Thyroid gland (tissue), 4 donors: ENCODE data around the gene PSMB11. TPM values are rescaled to one million over a fixed set of nuclear protein-coding genes. Genes with fewer than 3 reads are reported as not detected.

ENCODE experiments used
- DNase-seq, 2 donors: peaks; one replicate each; pipeline ENCODE4 v3.0.0-alpha.2; 2019
- H3K27ac ChIP-seq, 3 donors: fragments of 200-600 bp; sonication (generic); 1 replicate in 2 of 3; 2 replicates in 1 of 3; pipeline ENCODE4 v1.5.1; 2016 to 2019; ENCODE audit warnings: mild to moderate bottlenecking in 1 of 3, moderate library complexity in 1 of 3
- H3K27me3 ChIP-seq: fragments of 200-600 bp; sonication (generic); one replicate; pipeline ENCODE4 v1.5.1; 2019
- H3K36me3 ChIP-seq, 2 donors: fragments of 200-600 bp; sonication (generic); one replicate each; pipeline ENCODE4 v1.5.1; 2016 to 2019
- H3K4me1 ChIP-seq, 2 donors: fragments of 200-600 bp; sonication (generic); one replicate each; pipeline ENCODE4 v1.5.1; 2017 to 2019
- H3K4me3 ChIP-seq, 3 donors: fragments of 200-600 bp; sonication (generic); replicated peaks in 1 of 3; 1 replicate in 2 of 3; 2 replicates in 1 of 3; pipeline ENCODE4 v1.5.1; 2016; ENCODE audit warnings: mild to moderate bottlenecking in 1 of 3
- H3K9me3 ChIP-seq: fragments of 200-600 bp; sonication (generic); one replicate; pipeline ENCODE4 v1.5.1; 2017
- CTCF ChIP-seq, 6 experiments: fragments of 200-600 bp in 3 of 6; fragments of 450-650 bp in 3 of 6; sonication (generic) in 3 of 6; IDR thresholded peaks; one replicate each; pipeline ENCODE4 v1.5.1; 2016 to 2019; ENCODE audit warnings: antibody characterized with exemption in 6 of 6, mild to moderate bottlenecking in 2 of 6, inconsistent platforms in 1 of 6, moderate library complexity in 1 of 6
- POLR2A ChIP-seq, 2 donors: fragments of 450-650 bp; IDR thresholded peaks; one replicate each; pipeline ENCODE4 v1.6.1; 2017; ENCODE audit warnings: antibody characterized with exemption in 2 of 2, mild to moderate bottlenecking in 2 of 2, moderate library complexity in 1 of 2
- WGBS, 2 donors: methylation state at CpG; one replicate each; pipeline ENCODE4 v1.1.5; 2017; 5-methylcytosine and 5-hydroxymethylcytosine counted together
- intact Hi-C: fragments of 100-400 bp; cut with DNase I; formaldehyde crosslinking; loops from one replicate; pipeline ENCODE4 v1.15.1; 2023
- total RNA-seq, 4 donors: library from RNA; depleted of rRNA; stranded (reverse); fragments of >200 nt; gene quantifications; one replicate each; pipeline ENCODE4 v1.2.3, GENCODE V29; 2016

The PSMB11 gene
- total RNA-seq, 4 donors from 2014 or later: not detected

DNA sequence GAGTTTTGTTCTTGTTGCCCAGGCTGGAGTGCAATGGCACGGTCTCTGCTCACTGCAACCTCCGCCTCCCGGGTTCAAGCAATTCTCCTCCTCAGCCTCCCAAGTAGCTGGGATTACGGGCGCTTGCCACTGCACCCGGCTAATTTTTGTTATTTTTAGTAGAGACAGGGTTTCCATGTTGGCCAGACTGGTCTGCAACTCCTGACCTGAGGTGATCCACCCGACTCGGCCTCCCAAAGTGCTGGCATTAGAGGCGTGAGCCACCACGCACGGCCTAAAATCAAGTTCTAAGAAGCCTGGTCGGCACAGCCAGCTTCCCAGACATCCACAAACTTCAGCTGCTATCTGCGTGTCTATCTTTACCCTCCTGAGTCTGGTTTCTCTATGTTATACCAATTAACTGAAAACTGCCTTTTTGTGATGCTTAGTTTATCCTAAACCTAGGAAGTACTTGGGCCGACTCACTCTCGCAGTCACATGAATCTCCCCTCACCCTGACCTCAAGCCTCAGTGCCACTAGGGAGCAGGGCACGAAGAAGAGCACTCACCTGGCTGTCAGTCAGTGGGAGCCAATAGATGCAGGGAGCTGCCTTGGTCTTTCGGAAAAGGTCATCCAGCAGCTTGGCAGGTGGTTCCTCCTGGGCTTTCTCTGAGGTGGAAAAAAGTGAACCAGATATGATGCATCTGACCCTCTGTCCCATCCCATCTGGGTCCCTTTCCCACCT is 18.7 kb downstream of the PSMB11 start:
- Histone ChIP-seq H3K9me3 (no peaks in the 10 kb centered on the region), H3K36me3 (peaks cover 60 to 61% of the 10 kb centered on the region in 2 donors), H3K4me1 (peaks cover 4 to 21% of the 10 kb centered on the region in 2 donors), H3K27ac (peak overlapping the region in 1 of 3 donors; percentile 15), H3K4me3 (no peak overlapping the region), H3K27me3 (no peaks in the 10 kb centered on the region)
- 95 to 97% methylated on average over 17 of the region's 17 CpGs for WGBS, 2 donors
- intact Hi-C loops: no loop called here
- TF ChIP-seq CTCF (IDR thresholded peaks at IDR 0.05) (no peak), POLR2A (IDR thresholded peaks at IDR 0.05) (no peak)
- no peak for DNase-seq

DNA sequence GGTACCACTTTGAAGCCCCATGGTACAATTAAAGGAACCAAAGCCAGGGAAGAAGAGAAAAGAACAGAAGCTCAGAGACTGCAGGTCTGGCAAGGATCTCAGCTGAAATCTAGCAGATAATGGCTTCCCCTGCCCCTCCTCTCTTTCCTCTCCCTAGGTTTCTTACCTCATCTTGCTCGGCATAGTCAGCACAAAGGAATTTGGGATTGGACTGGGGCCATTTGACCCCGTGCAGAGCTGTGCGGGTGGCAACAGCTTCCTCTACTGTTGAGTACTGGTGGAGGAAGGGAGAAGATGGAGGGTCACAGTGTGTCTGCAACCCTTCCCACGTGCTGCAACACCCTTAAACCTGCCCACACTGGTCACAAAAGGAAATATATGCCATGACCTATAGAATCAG is 20.0 kb downstream of the PSMB11 start:
- TF ChIP-seq CTCF (IDR thresholded peaks at IDR 0.05) (no peak), POLR2A (IDR thresholded peaks at IDR 0.05) (no peak)
- Histone ChIP-seq H3K9me3 (no peaks in the 10 kb centered on the region), H3K27me3 (no peaks in the 10 kb centered on the region), H3K4me3 (no peak overlapping the region), H3K4me1 (peaks cover 4 to 10% of the 10 kb centered on the region in 2 donors), H3K27ac (peak overlapping the region; percentile 7 to 45 (median 22)), H3K36me3 (peaks cover 66 to 72% of the 10 kb centered on the region in 2 donors)
- intact Hi-C loops: no loop called here
- 28 to 49% methylated on average over 4 of the region's 4 CpGs for WGBS, 2 donors
- peak; percentile 71 to 84 for DNase-seq

DNA sequence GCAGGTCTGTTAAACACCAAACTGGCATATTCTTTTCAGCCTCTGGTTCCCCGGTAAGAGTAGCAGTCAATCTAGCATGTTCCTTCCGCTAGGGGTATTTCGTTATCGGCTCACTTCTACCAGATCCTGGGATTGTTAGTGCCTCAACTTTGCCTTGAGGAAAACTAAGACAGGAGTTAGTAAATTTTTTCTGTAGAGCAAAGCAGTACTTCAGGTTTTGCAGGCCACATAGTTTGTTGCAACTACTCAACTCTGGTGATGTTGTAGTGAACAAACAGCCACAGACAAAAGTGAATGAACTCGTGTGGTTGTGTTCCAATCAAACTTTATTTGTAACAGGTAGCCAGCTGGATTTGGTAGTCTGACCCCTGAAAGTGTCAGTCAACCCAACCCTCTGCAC is 21.6 kb downstream of the PSMB11 start:
- H3K27me3 ChIP-seq: no peaks in the 10 kb centered on the region
- peaks cover 4 to 6% of the 10 kb centered on the region in 2 donors for H3K4me1 ChIP-seq
- DNase-seq: no peak
- no peaks in the 10 kb centered on the region for H3K9me3 ChIP-seq
- H3K4me3 ChIP-seq: no peak overlapping the region
- intact Hi-C loops: no loop called here
- WGBS, 2 donors: 92 to 96% methylated on average over 5 of the region's 5 CpGs
- no peak for TF ChIP-seq CTCF (IDR thresholded peaks at IDR 0.05)
- no peak for TF ChIP-seq POLR2A (IDR thresholded peaks at IDR 0.05)
- no peak overlapping the region for H3K27ac ChIP-seq
- H3K36me3 ChIP-seq: peaks cover 81 to 86% of the 10 kb centered on the region in 2 donors

GRCh38 chr14:23066368-23066767 is 24.4 kb downstream of the PSMB11 start:
- peaks cover 12 to 13% of the 10 kb centered on the region in 2 donors for H3K4me1 ChIP-seq
- no peak overlapping the region for H3K27ac ChIP-seq
- H3K27me3 ChIP-seq: no peaks in the 10 kb centered on the region
- DNase-seq: no peak
- intact Hi-C loops: loop anchor here (5.0 kb wide), 1 partner anchor 46 kb away; no protein-coding TSS in a partner anchor
- H3K4me3 ChIP-seq: no peak overlapping the region
- 84 to 85% methylated on average over 3 of the region's 3 CpGs for WGBS, 2 donors
- peaks cover 57 to 61% of the 10 kb centered on the region in 2 donors for H3K36me3 ChIP-seq
- H3K9me3 ChIP-seq: no peaks in the 10 kb centered on the region
- TF ChIP-seq POLR2A (IDR thresholded peaks at IDR 0.05) (no peak), CTCF (IDR thresholded peaks at IDR 0.05) (no peak)
